ENCODE results near the gene RFNG. TPM values are rescaled to one million over a fixed set of nuclear protein-coding genes. Genes with fewer than 3 reads are reported as not detected.

RFNG gene
- total and polyA plus RNA-seq, 2 of the 13 experiments (the other 11 are each of a cell fraction or from before 2014, with no cell fraction given): 61.4 to 64.0 TPM

DNA sequence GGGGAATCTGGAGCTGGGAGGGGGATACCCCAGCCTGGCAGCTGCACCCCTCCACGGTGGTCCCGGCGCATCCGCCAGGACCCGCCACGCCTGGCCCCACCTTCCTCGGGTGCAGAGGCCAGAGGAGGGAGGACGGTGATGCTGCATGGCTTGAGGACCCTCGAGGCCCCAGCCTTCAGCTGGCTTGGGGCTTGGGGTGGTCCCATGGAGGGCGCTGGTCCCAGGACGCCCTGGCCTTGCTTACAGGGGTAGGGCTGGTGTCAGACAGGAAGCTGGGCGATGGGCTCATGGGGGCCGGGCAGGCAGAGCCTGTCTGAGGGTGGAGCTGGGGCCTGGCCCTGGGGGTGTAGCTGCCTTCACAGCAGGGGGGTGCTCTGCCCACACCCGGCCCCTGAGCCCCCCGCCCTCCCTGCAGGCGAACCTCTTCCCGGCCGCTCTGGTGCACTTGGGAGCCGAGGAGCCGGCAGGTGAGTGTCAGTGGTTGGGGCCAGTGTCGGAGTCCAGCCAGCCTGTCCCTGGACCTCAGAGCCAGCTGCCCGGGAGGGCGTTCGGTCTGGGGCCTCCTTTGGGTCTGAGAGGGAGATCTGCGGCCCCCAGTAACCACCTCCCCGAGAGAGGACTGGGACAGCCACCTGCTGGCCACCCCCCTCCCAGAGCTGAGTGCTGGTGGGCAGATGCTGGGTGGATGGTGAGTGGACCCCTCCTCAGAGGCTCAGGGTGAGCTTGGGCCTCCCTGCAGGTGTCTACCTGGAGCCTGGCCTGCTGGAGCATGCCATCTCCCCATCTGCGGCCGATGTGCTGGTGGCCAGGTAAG lies 35.3 kb downstream of the RFNG start (continued):
- TF ChIP-seq, protein P1, sequence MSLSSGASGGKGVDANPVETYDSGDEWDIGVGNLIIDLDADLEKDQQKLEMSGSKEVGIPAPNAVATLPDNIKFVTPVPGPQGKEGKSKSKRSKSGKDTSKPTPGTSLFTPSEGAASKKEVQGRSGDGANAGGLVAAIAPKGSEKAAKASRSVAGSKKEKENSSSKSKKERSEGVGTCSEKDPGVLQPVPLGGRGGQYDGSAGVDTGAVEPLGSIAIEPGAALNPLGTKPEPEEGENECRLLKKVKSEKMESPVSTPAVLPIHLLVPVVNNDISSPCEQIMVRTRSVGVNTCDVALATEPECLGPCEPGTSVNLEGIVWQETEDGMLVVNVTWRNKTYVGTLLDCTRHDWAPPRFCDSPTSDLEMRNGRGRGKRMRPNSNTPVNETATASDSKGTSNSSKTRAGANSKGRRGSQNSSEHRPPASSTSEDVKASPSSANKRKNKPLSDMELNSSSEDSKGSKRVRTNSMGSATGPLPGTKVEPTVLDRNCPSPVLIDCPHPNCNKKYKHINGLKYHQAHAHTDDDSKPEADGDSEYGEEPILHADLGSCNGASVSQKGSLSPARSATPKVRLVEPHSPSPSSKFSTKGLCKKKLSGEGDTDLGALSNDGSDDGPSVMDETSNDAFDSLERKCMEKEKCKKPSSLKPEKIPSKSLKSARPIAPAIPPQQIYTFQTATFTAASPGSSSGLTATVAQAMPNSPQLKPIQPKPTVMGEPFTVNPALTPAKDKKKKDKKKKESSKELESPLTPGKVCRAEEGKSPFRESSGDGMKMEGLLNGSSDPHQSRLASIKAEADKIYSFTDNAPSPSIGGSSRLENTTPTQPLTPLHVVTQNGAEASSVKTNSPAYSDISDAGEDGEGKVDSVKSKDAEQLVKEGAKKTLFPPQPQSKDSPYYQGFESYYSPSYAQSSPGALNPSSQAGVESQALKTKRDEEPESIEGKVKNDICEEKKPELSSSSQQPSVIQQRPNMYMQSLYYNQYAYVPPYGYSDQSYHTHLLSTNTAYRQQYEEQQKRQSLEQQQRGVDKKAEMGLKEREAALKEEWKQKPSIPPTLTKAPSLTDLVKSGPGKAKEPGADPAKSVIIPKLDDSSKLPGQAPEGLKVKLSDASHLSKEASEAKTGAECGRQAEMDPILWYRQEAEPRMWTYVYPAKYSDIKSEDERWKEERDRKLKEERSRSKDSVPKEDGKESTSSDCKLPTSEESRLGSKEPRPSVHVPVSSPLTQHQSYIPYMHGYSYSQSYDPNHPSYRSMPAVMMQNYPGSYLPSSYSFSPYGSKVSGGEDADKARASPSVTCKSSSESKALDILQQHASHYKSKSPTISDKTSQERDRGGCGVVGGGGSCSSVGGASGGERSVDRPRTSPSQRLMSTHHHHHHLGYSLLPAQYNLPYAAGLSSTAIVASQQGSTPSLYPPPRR (CRISPR knock-in tag; IDR thresholded peaks at IDR 0.05; ENCODE audit: borderline replicate concordance): no peak
- TF ChIP-seq, protein P2, sequence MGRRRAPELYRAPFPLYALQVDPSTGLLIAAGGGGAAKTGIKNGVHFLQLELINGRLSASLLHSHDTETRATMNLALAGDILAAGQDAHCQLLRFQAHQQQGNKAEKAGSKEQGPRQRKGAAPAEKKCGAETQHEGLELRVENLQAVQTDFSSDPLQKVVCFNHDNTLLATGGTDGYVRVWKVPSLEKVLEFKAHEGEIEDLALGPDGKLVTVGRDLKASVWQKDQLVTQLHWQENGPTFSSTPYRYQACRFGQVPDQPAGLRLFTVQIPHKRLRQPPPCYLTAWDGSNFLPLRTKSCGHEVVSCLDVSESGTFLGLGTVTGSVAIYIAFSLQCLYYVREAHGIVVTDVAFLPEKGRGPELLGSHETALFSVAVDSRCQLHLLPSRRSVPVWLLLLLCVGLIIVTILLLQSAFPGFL (CRISPR knock-in tag; IDR thresholded peaks at IDR 0.05): no peak
- TF ChIP-seq, protein P3, sequence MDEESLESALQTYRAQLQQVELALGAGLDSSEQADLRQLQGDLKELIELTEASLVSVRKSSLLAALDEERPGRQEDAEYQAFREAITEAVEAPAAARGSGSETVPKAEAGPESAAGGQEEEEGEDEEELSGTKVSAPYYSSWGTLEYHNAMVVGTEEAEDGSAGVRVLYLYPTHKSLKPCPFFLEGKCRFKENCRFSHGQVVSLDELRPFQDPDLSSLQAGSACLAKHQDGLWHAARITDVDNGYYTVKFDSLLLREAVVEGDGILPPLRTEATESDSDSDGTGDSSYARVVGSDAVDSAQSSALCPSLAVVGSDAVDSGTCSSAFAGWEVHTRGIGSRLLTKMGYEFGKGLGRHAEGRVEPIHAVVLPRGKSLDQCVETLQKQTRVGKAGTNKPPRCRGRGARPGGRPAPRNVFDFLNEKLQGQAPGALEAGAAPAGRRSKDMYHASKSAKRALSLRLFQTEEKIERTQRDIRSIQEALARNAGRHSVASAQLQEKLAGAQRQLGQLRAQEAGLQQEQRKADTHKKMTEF (CRISPR knock-in tag; IDR thresholded peaks at IDR 0.05): 0 out of 2 replicates have a peak, but pooled peaks have one; percentile 9
- TF ChIP-seq ISL2 (CRISPR knock-in tag; IDR thresholded peaks at IDR 0.05): no peak
- TF ChIP-seq, protein P4, sequence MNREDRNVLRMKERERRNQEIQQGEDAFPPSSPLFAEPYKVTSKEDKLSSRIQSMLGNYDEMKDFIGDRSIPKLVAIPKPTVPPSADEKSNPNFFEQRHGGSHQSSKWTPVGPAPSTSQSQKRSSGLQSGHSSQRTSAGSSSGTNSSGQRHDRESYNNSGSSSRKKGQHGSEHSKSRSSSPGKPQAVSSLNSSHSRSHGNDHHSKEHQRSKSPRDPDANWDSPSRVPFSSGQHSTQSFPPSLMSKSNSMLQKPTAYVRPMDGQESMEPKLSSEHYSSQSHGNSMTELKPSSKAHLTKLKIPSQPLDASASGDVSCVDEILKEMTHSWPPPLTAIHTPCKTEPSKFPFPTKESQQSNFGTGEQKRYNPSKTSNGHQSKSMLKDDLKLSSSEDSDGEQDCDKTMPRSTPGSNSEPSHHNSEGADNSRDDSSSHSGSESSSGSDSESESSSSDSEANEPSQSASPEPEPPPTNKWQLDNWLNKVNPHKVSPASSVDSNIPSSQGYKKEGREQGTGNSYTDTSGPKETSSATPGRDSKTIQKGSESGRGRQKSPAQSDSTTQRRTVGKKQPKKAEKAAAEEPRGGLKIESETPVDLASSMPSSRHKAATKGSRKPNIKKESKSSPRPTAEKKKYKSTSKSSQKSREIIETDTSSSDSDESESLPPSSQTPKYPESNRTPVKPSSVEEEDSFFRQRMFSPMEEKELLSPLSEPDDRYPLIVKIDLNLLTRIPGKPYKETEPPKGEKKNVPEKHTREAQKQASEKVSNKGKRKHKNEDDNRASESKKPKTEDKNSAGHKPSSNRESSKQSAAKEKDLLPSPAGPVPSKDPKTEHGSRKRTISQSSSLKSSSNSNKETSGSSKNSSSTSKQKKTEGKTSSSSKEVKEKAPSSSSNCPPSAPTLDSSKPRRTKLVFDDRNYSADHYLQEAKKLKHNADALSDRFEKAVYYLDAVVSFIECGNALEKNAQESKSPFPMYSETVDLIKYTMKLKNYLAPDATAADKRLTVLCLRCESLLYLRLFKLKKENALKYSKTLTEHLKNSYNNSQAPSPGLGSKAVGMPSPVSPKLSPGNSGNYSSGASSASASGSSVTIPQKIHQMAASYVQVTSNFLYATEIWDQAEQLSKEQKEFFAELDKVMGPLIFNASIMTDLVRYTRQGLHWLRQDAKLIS (CRISPR knock-in tag; IDR thresholded peaks at IDR 0.05): peak; percentile 30; the same call in 1 of the 2 replicates
- TF ChIP-seq, protein P5, sequence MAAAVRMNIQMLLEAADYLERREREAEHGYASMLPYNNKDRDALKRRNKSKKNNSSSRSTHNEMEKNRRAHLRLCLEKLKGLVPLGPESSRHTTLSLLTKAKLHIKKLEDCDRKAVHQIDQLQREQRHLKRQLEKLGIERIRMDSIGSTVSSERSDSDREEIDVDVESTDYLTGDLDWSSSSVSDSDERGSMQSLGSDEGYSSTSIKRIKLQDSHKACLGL (CRISPR knock-in tag; IDR thresholded peaks at IDR 0.05): no peak
- no peak for TF ChIP-seq SNAI1 (CRISPR knock-in tag; IDR thresholded peaks at IDR 0.05; ENCODE audit: borderline replicate concordance)
- peak; percentile 80 for TF ChIP-seq RBM22 (optimal IDR thresholded peaks at IDR 0.05; ENCODE audit: low read length)
- TF ChIP-seq, protein P6, sequence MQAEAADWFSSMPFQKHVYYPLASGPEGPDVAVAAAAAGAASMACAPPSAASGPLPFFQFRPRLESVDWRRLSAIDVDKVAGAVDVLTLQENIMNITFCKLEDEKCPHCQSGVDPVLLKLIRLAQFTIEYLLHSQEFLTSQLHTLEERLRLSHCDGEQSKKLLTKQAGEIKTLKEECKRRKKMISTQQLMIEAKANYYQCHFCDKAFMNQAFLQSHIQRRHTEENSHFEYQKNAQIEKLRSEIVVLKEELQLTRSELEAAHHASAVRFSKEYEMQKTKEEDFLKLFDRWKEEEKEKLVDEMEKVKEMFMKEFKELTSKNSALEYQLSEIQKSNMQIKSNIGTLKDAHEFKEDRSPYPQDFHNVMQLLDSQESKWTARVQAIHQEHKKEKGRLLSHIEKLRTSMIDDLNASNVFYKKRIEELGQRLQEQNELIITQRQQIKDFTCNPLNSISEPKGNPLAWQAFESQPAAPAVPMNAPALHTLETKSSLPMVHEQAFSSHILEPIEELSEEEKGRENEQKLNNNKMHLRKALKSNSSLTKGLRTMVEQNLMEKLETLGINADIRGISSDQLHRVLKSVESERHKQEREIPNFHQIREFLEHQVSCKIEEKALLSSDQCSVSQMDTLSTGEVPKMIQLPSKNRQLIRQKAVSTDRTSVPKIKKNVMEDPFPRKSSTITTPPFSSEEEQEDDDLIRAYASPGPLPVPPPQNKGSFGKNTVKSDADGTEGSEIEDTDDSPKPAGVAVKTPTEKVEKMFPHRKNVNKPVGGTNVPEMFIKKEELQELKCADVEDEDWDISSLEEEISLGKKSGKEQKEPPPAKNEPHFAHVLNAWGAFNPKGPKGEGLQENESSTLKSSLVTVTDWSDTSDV (CRISPR knock-in tag; IDR thresholded peaks at IDR 0.05): no peak
- no peak for TF ChIP-seq U2AF1 (optimal IDR thresholded peaks at IDR 0.05; ENCODE audit: low read depth, low read length)
- no peak for TF ChIP-seq RCOR2 (CRISPR knock-in tag; IDR thresholded peaks at IDR 0.05)
- TF ChIP-seq ZNF329 (CRISPR knock-in tag; IDR thresholded peaks at IDR 0.05; ENCODE audit: low read depth): no peak
- TF ChIP-seq KAT8 (CRISPR knock-in tag; IDR thresholded peaks at IDR 0.05): no peak
